ENCODE measurements around the gene SCNN1G. TPM values are rescaled to one million over a fixed set of nuclear protein-coding genes. Genes with fewer than 3 reads are reported as not detected.

Gene SCNN1G
- total and polyA plus RNA-seq, 9 of the 15 experiments (the other 6 are each of a cell fraction or from before 2014, with no cell fraction given): not detected

DNA sequence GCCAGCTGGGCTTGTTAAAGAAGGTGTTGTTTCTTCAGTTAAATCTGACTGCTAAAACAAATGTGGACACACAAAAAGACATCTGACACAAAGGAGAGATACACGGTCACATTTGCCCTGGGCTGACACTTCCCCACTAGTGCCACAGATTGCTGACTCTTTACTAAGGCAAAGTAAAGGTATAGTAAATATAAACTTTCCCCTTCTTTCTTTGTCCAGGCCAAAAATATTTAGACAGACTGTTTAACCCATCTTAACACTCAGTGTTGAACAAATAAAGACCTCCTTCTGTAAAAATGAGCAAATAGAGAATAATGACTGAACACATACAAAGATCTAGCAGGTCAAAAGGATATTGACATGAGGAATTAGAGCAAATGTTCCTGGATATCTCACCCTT, 58.4 kb downstream of the SCNN1G start (continued):
- TF ChIP-seq, protein P1, sequence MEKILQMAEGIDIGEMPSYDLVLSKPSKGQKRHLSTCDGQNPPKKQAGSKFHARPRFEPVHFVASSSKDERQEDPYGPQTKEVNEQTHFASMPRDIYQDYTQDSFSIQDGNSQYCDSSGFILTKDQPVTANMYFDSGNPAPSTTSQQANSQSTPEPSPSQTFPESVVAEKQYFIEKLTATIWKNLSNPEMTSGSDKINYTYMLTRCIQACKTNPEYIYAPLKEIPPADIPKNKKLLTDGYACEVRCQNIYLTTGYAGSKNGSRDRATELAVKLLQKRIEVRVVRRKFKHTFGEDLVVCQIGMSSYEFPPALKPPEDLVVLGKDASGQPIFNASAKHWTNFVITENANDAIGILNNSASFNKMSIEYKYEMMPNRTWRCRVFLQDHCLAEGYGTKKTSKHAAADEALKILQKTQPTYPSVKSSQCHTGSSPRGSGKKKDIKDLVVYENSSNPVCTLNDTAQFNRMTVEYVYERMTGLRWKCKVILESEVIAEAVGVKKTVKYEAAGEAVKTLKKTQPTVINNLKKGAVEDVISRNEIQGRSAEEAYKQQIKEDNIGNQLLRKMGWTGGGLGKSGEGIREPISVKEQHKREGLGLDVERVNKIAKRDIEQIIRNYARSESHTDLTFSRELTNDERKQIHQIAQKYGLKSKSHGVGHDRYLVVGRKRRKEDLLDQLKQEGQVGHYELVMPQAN (IDR thresholded peaks at IDR 0.05; ENCODE audit: borderline replicate concordance): no peak
- TF ChIP-seq ZNF253 (CRISPR knock-in tag; conservative IDR thresholded peaks at IDR 0.05): no peak
- no peak for TF ChIP-seq RFX1 (IDR thresholded peaks at IDR 0.05)
- TF ChIP-seq ZFP36 (IDR thresholded peaks at IDR 0.05; ENCODE audit: low read depth, low read length, partially characterized antibody): no peak
- TF ChIP-seq PML (IDR thresholded peaks at IDR 0.05; ENCODE audit: low read length): no peak
- TF ChIP-seq, protein P2, sequence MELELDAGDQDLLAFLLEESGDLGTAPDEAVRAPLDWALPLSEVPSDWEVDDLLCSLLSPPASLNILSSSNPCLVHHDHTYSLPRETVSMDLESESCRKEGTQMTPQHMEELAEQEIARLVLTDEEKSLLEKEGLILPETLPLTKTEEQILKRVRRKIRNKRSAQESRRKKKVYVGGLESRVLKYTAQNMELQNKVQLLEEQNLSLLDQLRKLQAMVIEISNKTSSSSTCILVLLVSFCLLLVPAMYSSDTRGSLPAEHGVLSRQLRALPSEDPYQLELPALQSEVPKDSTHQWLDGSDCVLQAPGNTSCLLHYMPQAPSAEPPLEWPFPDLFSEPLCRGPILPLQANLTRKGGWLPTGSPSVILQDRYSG (tag; conservative IDR thresholded peaks at IDR 0.05; ENCODE audit: low read depth): no peak
- TF ChIP-seq ESRRB (CRISPR knock-in tag; IDR thresholded peaks at IDR 0.05; ENCODE audit: borderline replicate concordance): no peak
- no peak for TF ChIP-seq SMC3 (conservative IDR thresholded peaks at IDR 0.05; ENCODE audit: insufficient read depth, low read depth, low read length)
- no peak for TF ChIP-seq SRSF7 (optimal IDR thresholded peaks at IDR 0.05; ENCODE audit: low read depth, low read length)
- TF ChIP-seq MTA1 (IDR thresholded peaks at IDR 0.05; ENCODE audit: borderline replicate concordance): no peak
- no peak for TF ChIP-seq NEUROD1 (IDR thresholded peaks at IDR 0.05; ENCODE audit: borderline replicate concordance, low read depth, low read length, partially characterized antibody)
